GM11168 (cell line): ENCODE measurements around the gene TANGO2.

Experiments used
- in situ Hi-C: fragments of 300-500 bp; cut with MboI; formaldehyde crosslinking; loops from one replicate; pipeline ENCODE4 v1.12.0; 2022; ENCODE audit warnings: low sequenced_read_pairs; ENCODE audit not compliant: unreplicated experiment

Gene TANGO2

DNA sequence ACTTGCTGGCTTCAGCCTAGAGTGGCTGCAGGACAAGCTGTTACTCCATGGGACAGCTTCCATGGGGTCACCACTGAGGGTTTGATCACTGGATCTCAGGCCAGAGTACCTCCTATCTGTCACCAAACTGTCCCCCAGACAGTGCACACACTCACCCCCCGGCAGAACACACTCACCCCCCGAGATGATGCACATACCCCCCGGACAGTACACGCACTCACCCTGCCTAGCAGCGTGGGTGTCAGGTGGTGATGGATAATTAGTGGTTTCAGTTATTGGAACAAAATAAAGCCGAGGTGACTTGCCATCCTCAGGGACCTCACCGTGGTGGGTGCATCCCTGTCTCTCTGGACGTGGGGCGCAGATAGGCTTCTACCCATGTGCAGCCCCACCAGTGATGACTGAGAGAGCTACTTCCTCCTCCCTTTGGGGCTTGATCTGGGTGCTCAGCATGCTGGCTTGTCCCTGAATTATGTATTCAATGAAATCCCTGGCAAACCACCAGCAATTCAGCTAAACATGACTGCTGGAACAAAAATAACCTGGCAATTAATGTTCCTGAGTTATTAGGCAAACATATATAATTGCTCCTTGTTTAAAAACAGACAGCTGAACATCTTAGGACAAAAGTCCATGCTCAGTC lies 18.9 kb downstream of the TANGO2 start:
- in situ Hi-C loops = no loop called here

DNA sequence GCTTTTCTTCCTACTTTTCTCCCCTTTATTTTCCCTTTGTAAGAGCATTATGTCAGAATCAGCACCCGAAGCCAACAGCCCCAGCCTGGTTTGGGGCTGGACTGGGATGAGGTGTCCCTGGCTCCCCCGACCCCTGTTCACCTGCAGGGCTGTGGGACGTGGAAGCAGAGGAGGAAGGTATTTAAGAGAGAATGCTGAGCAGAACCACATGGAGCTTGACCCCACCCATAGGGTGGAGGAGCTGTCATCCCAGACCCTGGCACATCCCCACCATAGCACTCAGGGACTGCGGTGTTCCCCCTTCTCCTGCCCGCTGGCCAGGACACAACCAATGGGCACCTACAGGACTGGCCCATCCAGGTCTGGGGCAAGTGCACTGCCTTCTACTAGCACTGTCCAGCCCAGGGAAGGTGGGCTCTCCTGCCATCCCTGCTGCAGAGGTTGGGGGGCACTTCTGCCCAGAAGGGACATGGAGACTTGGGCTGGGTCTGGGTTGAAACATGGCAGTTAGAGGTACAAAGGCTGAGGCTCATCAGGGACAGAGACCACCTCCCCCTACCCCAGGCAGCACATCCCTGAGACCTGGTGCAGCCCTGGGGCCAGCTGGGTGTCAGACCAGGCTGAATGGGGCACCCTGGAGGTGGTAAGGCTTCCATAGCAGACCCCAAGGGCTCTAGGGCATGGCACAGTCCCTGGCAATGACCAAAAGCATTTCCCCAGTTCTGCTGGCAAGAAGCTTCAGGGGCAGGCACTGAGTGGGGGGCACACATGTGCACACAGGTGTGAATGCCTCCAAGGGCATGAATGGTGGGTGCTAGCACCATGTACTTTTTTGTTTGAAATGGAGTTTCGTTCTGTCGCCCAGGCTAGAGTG lies 19.7 kb downstream of the TANGO2 start:
- in situ Hi-C loops = no loop called here

DNA sequence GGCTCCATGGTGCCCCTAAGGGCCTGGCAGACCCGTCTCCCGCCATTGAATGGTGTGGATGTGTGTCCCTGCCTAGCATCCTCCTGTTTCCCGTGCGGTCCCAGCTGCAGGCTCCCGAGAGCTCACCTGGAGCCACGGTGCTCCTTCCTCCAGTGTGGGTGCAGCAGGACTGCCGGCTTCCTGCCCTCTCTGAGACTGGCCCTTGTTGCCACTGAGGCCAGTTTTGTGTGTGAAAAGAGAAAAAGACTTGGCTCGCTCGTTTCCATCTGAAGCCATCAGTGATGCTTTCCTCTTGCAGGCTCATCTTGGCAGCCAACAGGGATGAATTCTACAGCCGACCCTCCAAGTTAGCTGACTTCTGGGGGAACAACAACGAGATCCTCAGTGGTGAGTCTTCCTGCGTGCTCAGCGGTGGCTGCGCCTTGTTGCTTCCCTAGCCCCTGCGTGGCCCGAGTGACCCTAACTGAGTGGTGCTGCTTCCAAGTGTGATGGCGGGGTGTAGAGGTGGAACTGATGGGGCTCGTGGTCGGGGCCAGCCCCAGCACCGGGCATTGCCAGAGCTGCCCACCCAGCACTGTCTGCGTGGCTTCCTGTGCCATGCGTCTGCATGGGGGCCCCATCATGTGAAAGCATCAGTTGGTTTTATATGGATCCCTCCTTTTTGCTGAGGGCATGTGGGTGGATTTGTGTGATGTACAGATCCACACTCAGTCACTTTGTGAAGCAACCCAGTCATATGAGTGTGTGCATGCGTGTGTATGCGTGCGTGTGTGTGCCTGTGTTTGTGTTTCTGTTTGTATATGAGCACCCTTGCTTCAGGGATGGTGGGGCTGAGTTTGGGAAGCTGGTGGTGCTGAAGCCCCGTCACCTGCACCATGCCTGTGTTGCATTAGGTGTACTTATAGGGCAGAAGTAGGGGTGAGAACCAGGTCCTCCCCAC lies 22.4 kb downstream of the TANGO2 start:
- in situ Hi-C loops = no loop called here

GRCh38 chr22:20043997-20044342 lies 23.1 kb downstream of the TANGO2 start:
- in situ Hi-C loops = no loop called here

DNA sequence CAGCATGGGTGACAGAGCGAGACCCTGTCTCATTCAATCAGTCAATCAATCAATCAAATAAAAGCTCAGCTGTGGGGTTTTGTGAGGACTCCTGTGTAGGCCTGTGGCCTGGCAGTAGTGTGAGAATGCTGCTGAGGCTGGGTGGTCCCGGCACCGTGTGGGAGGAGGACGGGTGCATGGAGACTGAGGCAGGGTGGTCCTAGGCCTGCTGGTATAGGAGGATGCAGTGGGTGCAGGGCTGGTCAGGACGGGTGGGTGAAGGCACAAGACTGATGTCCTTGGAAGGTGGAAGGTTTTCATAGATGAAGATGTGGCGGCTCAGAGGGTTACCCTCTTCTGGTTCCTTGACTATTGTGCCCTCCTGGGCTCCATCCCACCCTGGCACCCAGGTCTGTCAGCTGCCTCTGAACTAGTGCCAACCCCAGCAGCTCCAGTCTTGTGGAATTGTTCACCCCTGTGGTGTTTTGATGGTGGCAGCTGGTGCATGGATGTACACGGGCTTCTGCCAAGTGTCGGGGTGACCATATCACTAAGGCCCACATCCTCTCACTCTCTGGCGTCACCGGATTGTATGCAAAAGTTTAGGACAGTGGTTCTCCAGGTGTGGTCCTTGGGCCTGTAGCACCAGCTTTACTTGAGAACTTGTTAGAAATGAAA lies 23.7 kb downstream of the TANGO2 start:
- in situ Hi-C loops = no loop called here

GRCh38 chr22:20046730-20047129 lies 25.8 kb downstream of the TANGO2 start:
- in situ Hi-C loops = no loop called here

- in situ Hi-C loops = no loop called here
Observed at GRCh38 chr22:20051927-20052308, 31.0 kb downstream of the TANGO2 start.

DNA sequence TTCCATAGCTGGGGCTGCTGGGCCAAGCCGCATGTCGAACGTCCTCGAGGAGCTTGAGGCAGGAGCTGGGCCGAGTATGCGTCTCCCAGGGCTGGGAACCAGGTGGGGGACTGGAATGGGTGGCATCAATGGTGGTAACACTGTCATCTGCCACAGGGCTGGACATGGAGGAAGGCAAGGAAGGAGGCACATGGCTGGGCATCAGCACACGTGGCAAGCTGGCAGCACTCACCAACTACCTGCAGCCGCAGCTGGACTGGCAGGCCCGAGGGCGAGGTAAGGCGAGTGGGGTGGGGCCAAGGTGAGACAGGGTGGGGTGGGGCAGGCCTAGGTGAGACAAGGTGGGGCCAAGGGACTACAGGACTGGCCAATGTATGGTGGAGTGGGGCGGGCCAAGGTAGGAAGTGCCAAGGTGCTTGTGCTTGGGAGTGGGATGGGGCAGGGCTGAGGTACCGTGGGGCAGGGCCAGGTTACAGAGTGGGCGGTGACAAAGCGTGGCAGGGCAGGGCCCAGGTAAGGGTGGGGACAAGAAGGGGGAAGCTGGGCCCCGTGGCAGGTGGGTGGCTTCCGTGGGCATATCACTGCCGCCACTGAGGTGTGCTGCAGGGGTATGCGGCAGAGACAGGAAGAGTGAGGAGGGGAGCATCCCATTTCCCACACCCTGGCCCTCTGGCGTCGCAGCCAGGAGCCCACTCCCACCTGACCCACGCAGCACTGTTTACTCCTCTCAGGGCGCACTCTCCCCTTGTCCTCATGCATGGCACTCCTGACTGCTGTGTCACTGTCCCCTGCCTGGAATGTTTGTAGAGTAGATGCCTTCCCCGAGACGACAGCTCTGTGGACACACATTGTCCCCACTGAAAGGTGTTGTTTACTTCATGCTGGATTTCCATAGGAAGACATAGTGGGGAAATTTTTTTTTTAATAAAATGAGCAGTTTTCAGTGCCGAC lies 31.7 kb downstream of the TANGO2 start:
- in situ Hi-C loops = no loop called here

- in situ Hi-C loops = no loop called here
Observed at GRCh38 chr22:20053407-20054033, 32.6 kb downstream of the TANGO2 start.

- in situ Hi-C loops = no loop called here
Observed at GRCh38 chr22:20054034-20054427, 33.1 kb downstream of the TANGO2 start.

DNA sequence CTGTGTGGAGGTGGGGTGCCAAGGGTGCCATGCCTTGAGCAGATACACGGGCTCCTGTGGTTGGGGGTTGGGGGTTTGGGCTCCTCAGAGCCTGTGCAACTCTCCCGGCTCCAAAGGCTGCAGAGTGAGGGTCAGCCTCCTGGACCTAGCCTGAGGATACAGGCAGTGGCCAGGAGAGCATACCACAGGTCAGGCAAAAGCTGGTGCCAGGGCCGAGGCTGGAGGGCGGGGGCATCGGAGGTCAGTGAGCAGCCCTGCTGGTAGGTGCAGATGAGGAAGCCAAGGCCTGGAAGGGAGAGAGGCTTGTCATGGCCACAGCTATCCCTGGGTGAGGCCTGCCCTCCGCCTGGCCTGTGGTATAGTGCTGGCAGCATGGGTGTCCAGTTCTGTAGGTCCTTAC lies 33.6 kb downstream of the TANGO2 start:
- in situ Hi-C loops = no loop called here

- in situ Hi-C loops = no loop called here
Observed at GRCh38 chr22:20055144-20055543, 34.2 kb downstream of the TANGO2 start.

DNA sequence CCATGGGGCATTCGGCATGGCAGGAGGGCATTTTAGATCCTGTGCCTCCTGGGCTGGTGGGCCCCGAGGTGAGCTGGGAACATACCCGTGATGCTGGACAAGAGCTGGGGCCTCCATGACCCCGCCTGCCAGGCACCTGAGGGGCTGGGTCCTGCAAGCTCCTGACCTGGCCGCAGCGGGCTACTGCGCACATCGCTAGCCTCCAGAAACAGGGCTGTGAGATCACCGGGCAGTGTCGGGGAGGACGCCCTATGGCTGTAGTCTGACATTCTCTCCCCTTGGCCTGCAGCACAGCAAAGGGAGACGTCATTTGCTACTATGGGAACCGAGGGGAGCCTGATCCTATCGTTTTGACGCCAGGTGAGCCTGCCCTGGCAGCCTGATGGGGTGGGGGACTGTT lies 34.7 kb downstream of the TANGO2 start:
- in situ Hi-C loops = no loop called here

DNA sequence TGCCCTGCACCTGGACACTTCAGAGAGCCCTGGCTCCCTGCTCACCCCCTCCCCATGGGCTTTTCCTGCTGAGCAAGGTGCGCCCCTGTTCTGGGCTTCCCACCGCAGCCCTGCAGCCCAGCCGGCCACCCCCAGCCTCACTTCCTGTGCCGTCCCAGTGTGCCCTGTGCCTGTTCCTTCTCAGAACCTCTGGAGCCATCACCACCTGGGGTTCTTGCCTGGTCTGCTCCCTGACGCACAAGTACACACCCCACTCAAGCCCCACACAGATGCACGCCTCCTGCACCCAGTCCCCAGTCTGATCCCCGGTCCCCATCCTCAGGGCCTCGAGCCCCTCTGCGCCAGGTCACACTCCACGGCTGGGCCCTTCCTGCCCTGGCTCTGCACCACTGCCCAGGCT lies 35.3 kb downstream of the TANGO2 start:
- in situ Hi-C loops = no loop called here

DNA sequence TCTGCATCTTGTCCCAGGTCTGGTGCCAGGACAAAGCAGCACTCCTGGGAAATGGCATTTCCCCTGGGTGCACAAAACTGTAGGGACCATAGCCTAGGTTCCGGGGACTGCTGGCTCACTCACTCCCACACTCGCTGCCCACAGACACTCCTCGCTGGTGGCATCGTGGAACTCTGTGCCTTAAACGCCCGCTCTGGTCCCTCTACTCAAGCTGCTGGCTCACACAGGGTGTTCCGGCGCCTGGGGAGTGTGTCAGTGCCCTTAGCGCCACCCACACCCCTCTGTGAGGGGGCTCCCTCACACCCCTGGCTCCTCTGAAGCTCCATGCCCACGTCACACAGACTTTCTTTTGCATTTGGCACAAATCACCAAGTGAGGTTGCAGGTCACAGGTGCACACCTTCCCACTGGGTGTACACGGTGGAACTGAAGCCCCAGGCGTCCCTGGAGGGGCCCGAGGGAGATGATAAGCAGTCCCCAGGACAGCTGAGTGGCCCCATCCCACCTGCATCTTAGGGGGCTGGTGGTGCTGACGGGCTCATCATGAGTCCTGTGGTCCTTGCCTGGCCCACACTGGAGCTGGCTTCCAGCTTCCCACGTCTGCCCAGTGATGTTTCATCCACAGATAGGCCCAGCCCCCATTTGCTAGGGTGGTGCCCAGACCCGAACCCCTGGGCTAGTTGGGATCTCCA lies 35.9 kb downstream of the TANGO2 start:
- in situ Hi-C loops = no loop called here

DNA sequence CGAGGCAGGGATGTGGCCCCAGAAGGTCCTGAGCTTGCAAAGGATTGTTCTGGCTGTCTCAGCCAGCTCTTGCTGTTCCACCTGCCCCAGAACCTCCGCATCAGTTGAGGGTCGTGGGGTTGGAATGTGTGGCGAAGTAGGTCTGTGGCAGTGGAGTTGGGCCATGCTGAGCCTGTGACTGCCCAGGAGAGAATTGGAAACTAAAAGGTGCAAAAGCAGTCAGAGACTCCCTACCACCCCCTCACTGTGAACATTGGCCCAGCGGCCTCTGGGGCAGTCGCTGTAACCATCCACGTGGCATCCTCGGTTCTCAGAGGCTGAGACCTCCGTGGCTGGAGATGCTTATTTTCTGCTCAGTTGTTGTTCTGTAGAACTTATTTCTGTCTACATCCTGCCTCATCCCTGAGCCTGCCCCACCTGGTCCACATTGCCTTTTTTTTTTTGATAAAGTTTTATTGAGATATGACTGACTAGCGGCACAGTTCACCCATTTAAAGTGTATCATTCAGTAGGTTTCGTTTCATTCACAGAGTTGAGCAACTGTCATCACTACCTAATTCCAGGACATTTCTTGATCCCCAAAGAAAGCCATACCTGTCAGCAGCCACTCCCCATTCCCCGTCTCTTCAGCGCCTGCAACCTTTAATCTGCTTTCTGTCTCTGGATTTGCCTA lies 36.8 kb downstream of the TANGO2 start:
- in situ Hi-C loops = no loop called here

DNA sequence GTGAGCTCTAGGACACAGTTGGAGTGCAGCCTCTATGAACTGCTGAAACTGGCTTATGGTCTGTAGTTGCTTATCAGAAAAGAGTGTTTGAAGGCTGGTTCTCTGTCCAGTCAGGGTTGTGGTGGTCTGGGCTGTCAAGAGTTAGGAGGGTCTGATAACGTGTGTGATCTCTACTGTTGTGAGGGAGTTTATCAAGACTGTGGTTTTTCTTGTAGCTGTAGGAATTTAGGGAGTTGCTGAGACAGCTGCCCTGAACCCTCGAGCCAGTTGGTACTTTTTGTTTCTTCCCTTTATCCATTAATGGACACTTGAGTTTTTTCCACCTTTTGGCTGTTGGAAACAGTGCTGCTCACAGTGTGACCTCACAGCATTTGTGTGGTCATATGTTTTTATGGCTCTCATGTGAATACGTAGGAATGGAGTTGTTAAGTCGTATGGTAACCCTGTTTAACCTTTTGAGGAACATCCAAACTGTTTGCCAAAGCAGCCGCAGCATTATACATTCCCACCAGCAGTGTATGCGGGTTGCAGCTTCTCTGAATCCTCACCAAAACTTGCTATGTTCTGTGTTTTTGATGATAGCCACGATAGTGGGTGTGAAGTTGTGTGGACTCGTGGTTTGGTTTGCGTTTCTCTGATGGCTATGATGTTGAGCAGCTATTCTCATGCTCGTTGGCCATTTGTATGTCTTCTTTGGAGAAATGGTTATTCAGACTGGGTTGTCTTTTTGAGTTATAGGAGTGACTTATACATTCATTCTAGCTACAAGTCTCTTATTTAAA lies 38.3 kb downstream of the TANGO2 start:
- in situ Hi-C loops = no loop called here
